ENCODE data around the gene EVX1.

The EVX1 gene

GRCh38 chr7:27205325-27206280 lies 37.0 kb upstream of the EVX1 start:
- DNase-seq: no peak

DNA sequence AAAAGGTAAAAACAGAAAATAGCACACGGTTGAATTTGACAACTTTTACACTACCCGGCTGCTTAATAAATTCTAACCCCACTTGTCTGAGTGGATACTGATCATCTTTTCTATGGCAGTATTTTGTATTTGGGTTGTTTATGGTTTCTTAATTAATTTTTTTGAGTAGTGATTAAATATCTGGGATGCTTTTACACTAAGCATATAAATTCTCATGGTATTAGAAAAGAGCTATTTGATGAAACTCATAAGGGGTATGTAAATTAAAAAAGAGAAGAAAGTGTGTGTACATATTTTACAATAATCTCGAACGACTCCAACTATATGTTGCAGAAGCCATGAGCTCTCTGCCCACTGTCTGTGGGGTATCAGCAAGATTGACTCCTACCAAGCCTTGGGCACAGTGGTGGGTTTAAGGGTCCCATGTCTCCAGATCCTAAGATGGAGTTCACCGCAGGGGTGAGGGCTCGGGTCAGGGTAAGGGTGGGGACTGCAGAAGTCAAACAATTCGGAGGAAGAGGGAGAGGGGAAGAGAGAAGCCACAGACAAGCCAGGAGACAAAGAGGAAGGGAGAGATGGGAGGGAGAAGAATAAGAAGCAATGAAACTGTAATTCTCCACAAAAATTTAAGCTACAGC lies 35.1 kb upstream of the EVX1 start:
- no peak for DNase-seq

DNA sequence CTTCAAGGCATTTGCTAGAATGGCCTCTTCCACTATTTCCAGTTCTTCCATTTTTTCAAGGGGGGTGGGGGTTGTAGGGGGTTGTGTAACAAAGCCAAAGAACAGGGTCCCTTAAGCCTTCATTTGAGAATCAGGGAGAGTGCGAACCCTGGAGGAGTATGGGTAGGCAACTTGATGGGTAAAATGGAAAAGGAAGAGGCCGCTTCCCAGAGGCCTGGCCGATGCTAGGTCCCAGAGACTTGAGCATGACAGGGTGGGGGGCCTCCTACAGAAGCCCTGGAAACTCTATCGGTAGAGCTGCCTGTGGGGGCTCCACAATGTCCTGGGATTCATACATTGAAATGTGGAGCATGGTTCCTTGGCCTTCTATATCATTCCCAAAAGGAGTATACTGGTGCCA lies 33.6 kb upstream of the EVX1 start:
- DNase-seq: no peak

DNA sequence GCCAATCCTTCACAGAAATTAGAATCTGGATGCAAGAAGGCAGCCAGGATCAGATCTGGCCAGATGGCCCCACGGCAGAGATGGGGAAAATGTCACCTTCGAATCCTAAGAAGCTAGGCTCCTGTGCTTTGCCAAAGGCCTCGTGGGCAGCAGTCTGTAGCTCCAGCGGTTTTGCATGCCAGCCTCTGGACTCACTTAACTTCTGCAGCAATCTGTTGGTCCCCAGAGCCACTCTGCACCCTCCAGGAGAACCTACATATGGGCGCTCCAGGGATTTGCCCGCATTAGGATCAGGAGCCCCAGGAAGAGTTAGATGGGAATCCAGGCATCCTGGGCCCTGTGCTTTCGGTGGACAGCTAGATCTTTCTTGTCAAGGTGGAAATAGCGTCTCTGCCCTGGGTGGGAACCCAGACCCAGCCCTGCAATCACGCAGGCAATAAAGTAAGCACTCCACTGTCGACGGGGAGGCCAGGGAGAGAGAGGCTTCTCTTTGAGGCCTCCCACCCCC lies 32.6 kb upstream of the EVX1 start:
- DNase-seq: no peak

DNA sequence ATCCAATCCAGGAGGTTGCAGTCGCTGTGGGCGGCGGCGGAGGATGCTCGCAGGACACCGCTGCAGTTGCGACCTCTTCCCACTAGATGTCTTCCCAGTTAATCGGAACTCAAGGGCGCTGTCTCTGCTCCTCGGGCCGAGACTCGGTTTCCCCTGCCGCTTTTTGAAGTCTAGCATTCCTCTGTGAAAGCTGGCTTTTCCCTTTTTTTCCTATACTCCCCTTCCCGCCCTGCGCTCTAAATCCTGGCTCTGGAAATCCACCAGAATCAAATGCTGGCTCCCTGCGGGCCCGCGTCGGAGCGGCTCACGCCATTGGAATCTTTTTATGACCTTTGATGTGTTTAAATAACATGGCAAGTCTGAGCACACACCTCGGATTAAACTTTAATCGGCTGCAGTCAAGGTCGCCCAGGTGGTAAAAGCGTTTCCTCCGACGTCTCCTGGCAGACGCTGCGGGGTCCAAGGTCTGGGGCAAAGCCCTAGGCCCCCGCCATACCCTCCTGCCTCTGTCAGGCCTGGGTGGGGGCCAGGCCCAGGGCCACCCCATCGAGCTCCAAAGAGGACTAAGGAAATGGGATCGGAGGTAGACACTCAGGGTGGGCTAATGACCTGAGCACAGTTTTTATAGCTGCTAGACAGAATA lies 32.0 kb upstream of the EVX1 start:
- peak; percentile 50 for DNase-seq

GRCh38 chr7:27211084-27211446 lies 31.5 kb upstream of the EVX1 start:
- DNase-seq: no peak

DNA sequence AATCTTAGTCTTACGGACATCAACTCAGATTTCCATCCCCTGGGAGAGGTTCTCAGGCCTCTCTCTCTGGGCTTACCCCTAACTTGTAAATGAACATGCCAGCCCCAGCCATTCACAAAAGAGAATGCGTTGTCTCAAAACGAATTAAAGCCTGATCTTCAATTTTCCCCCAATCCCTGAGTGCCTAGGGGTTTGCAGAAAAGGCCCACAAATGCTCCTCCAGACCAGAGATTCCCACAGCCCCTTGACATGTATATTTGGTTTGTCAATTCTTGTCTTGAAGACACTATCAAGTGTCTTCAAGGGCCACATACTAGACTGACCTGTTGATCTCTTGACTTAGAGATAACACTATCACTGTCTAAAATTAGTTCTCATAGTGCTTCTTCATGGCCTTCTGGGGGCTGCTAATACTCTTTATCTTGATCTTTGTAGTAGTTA lies 30.8 kb upstream of the EVX1 start:
- no peak for DNase-seq

- no peak for DNase-seq
Measured at GRCh38 chr7:27212497-27213432, 29.8 kb upstream of the EVX1 start.

DNA sequence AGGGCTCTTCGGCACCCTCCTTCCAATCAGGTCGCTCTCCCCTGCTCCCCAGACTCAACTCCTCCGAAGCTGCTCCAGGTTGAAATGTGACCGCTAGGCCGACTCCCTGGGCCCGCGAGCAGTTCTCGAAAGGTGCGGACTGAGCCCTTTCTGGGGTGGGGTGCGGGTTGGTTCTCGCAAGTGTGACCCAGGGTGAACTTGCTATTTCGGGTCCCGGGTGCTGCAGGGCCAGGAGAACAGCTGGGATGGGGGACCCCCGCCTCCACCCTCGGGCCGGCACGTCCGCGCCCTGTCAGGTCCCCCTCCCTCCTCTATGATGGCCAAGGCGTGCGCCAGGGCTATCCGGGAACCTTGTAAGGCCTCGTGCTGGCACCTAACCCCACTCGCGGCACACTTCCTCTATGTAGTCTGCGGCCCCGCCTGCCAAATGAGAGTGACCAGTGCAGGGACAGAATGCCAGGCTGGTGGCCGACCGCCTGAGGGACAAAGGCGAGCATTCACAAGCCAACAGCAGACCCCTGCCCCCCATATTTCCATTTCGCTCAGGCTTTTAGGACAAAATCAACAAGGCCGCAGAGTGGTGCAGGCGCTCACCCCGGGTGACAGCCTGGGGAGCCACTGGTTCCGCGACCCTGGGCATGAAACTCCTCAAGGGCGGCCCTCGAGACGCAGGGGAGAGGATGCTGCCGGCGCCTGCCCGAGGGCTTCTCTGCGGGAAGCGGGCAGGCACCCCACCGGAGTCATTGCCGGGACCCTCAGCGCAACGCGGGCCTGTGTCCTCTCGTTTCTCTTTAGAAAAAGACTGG lies 29.0 kb upstream of the EVX1 start:
- no peak for DNase-seq

DNA sequence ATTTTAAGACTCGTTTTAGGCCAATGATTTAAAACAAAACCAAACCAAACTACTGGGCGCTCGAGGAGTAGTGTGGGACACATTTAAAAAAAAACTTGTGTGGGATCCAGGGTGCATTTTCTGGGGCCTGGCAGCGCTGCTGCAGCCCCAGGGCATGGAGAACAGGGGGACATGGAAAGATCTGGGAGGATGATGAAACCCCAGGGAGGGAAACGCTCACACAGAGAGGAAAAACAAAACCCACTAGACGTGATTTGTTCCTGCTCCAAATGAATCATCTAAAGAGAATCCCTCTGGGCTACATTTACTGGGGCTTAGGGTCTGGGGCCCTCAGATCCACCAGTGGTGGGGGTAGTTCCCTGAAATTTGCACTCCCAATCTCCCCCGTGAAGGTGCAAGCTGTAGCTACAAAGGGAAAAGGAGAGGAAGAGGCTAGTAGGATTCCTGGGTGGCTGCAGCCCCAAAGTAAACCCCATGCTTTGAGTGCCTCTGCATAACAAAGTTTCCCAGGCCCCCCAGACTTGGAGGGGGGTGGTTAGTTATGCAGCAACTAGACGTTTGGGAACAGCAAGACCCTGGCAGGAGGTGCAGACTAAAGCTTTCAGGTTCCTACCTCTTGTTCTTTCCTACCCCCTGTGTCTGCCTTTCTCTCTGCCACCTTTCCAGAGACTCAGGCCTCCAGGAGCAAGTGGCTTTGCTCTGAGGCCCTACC lies 28.2 kb upstream of the EVX1 start:
- DNase-seq: no peak

DNA sequence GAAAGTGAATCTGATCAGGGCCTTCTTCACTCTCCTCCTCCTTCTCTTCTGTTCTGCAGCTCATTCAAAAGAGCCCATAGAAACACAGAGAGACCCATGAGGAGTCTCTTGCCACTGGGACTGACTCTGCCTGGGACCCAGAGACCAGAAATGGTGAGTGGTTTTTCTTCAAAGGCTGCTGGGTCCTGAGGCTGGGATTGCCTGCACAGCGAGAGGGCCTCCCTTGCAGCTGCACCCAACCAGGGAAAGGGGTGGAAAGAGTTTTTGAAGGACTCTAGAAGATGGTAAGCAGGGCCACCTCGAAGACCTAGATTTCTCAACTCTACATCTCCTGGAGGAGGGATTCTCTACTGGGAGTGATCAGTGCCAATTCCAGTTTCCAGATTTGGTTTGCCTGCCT lies 27.2 kb upstream of the EVX1 start:
- no peak for DNase-seq

GRCh38 chr7:27217951-27218350 lies 24.7 kb upstream of the EVX1 start:
- no peak for DNase-seq

GRCh38 chr7:27219821-27220220 lies 22.8 kb upstream of the EVX1 start:
- DNase-seq: no peak

DNA sequence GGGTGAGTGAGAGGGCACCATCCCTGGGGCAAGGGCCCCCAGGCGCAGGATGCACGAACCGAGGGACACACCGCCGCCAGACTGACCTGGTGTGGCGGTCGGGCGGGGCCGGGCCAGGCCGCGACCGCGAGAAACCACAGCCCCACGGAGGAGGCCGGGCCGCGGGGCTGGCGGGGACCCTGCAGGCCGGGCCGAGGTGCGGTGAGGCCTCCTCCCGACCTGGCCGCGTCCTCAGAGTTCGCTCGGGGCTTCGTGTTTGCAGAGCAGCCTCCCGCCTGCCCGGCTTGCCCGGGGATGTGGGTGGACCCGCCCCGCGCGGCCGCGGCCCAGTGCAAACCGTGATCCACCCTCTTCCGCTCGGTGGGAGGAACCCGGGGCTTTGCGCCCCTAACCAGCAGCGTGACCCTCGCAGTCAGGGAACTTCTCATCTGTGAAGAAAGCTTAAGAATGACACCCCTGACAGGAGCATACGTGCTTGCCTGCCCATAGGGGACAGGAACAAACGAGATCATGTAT lies 22.1 kb upstream of the EVX1 start:
- no peak for DNase-seq

DNA sequence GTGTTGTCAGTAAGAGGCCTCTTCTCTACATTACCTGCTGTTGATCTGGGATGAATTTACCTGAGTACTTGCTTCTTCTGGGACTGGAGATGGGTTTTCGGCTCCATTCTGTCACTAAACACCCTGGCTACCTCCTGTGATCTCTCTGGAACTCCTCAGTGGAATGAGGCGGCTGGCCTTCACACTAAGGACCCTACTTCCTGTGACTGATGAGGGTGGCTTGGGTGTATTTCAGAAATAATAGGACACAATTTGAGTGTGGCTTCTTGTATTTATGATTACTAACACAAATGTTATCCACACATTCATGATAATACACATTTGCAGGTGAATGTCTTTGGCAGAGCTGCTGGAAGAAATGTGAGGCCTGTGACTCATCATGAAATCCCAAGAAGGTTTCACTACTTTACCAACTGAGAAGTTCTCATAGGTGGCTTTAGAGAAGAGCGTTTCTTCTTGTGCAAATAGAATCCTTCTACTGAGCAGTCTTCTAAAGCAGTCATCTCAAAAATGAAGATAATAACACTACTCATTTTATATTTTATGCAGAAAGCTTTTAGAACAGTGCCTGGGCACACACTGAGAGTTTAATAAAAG lies 21.3 kb upstream of the EVX1 start:
- no peak for DNase-seq

DNA sequence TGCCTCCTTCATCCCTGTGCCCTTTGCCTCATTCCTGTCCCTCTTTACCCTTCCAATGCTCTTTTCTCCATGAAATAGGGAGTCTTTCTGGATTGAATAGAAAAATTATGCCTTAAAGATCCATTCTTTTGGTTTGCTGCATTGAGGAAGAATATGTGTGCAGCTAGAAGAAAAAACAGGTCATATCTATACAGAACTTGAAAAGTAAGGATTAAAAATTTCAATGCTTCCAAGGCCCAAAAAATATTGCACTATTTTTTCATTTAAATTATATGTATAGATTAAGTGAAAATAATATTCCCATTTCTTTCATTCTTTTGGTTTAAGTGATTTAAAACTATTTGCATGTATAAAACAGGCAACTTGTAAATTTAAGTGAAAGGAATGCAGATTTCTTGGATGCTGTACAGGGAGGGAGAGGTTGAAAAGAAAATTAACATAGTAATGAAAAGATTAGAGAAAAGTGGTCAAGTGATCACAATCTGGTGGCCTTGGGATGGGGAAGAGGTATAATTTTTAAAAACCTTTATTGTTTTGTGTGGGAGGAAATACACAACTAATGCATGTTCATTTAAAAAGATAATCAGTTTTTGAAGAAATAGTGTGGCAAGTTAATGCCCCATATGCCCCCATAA lies 18.5 kb upstream of the EVX1 start:
- no peak for DNase-seq

DNA sequence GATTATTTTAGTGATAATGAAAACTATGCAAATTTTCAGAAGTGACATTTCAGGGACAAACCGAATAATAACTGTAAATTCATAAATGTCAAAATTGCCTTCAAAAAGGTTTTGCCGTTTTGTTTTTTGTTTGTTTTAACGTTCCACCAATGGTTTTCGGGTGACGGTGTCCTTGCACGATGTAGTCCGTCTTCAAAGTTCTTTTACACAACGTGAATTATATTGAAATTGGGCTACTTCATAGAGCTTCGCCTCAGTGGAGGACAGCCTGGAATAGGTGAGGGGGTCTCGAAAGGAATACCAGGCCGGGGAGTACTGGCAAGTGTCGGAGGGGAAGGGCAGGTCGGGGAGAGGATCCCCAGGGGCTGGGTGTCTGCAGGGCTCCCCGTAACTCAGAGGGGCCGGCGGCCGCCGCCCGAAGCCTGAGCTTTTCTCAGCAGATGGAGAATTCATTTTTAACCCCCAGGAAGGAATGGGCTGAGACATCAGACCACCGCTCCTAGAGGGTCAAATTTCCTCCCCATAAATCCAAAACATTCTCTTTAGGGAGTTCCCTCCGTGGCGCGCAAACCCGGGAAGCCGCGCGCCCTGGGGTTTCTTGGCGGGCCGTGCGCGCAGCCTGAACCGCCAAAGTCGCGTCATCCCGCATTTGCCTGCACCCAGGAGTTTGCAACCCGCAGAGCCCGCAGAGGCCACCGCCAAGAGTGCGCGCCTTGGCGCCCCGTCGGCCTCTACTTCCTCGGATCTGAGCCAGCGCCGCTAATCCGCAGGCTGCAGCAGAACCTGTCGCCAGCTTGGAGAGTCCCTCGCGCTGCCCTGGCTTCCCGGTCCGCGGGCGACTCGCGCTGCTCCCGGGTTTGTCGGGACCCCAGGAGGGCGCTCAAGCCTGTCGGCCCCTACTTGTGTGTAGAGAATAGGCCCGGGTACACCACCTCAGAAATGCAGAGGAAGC lies 17.3 kb upstream of the EVX1 start:
- DNase-seq: no peak

- no peak for DNase-seq
Measured at GRCh38 chr7:27229448-27229847, 13.2 kb upstream of the EVX1 start.
